A673 (cell line): ENCODE data around the gene ADAMTS6. TPM values are rescaled to one million over a fixed set of nuclear protein-coding genes. Genes with fewer than 3 reads are reported as not detected.

Source experiments
- BruUV-seq: library from RNA; stranded (reverse); fragments of 400-500 nt; replicated peaks from 2 replicates; lab custom pipeline; 2021; lab: Mats Ljungman, UMichigan
- CTCF ChIA-PET: fragments of 300-600 bp; sonication (Branson Sonifier 250); formaldehyde crosslinking; loops from one replicate; lab custom pipeline; 2022; ENCODE audit warnings: antibody characterized with exemption; lab: Charles Lee
- POLR2A ChIA-PET: fragments of 300-600 bp; sonication (Branson Sonifier 250); formaldehyde crosslinking; loops from one replicate; lab custom pipeline; 2022; ENCODE audit warnings: antibody characterized with exemption; ENCODE audit not compliant: low non-redundant PET; lab: Charles Lee
- DNase-seq: peaks from one replicate; pipeline ENCODE4 v3.0.0-alpha.2; 2015; ENCODE audit warnings: low spot score
- H3K27ac ChIP-seq: fragments of 200-600 bp; sonication (generic); 2 replicates; pipeline ENCODE4 v1.5.1; 2016; ENCODE audit warnings: mixed run types, low read depth, mild to moderate bottlenecking, mixed read lengths, antibody characterized with exemption, low read length; ENCODE audit not compliant: poor library complexity, severe bottlenecking
- H3K27me3 ChIP-seq: fragments of 200-600 bp; sonication (generic); replicated peaks from 2 replicates; pipeline ENCODE4 v1.6.1; 2017; ENCODE audit warnings: mixed run types, low read depth, mild to moderate bottlenecking, mixed read lengths, antibody characterized with exemption, low read length; ENCODE audit not compliant: insufficient read depth, poor library complexity
- H3K36me3 ChIP-seq: fragments of 200-600 bp; sonication (generic); 2 replicates; pipeline ENCODE4 v1.6.1; 2016; ENCODE audit warnings: mixed run types, mild to moderate bottlenecking, mixed read lengths, antibody characterized with exemption, low read length; ENCODE audit not compliant: insufficient read depth, poor library complexity, severe bottlenecking
- H3K4me1 ChIP-seq: fragments of 200-600 bp; sonication (generic); 2 replicates; pipeline ENCODE4 v1.6.1; 2017; ENCODE audit warnings: mixed run types, mild to moderate bottlenecking, mixed read lengths, antibody characterized with exemption, low read length; ENCODE audit not compliant: insufficient read depth, poor library complexity, severe bottlenecking
- H3K4me3 ChIP-seq: fragments of 200-600 bp; sonication (generic); 2 replicates; pipeline ENCODE4 v1.5.1; 2016; ENCODE audit warnings: low read depth, mixed run types, mild to moderate bottlenecking, mixed read lengths, low read length; ENCODE audit not compliant: poor library complexity, severe bottlenecking
- H3K9me3 ChIP-seq: fragments of 200-600 bp; sonication (generic); 2 replicates; pipeline ENCODE4 v1.6.1; 2016; ENCODE audit warnings: mixed run types, low read depth, mild to moderate bottlenecking, mixed read lengths, antibody characterized with exemption, low read length; ENCODE audit not compliant: poor library complexity, severe bottlenecking
- EZH2 ChIP-seq: fragments of 200-600 bp; sonication (generic); IDR thresholded peaks from 2 replicates; pipeline ENCODE4 v1.6.1; 2017; ENCODE audit warnings: borderline replicate concordance, low read depth, mild to moderate bottlenecking, mixed read lengths, antibody characterized with exemption, low read length; ENCODE audit not compliant: poor library complexity, severe bottlenecking
- intact Hi-C: fragments of 100-400 bp; cut with micrococcal nuclease; formaldehyde crosslinking; loops from one replicate; pipeline ENCODE4 v1.10.0; 2022; ENCODE audit not compliant: unreplicated experiment
- total RNA-seq: library from RNA; stranded (reverse); gene quantifications from 2 replicates; pipeline ENCODE4 v1.2.3, GENCODE V29; 2021
- TF ChIP-seq, protein P1 (sequence below): fragments of 300-800, 200-600 bp; sonication (generic); conservative IDR thresholded peaks from 2 replicates; pipeline ENCODE4 v1.5.1; 2017; ENCODE audit warnings: low read depth, mild to moderate bottlenecking, antibody characterized with exemption, low read length, moderate library complexity, mixed read lengths

ADAMTS6 gene
- total RNA-seq, 1 experiment from 2014 or later = 2.6 TPM

DNA sequence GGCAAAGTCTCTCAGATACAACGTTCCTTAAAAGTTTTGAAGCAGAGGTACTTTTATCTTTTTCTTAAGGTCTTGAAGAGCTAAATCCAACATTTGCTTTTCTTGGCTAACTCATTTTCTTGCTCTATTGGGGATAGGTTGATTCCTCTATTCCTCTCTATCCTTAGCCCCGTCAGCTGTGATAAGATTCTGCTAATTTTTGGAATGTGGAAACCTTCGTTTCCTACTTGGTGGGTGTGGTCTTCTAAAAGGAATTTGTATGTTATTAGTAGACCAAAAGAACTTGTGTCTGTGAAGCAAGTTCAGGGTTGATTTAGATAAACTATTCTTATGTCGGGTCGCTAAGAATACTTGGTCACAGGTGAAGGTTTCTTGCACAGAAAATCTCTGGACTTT lies 308.6 kb downstream of the ADAMTS6 start:
- Histone ChIP-seq H3K4me1 (no peaks in the 10 kb centered on the region), H3K9me3 (no peaks in the 10 kb centered on the region), H3K4me3 (no peak overlapping the region), H3K36me3 (no peaks in the 10 kb centered on the region), H3K27ac (no peak overlapping the region), H3K27me3 (no peaks in the 10 kb centered on the region)
- ChIA-PET CTCF (no interaction called here), POLR2A (no interaction called here)
- no peak for TF ChIP-seq EZH2
- TF ChIP-seq, protein P1, sequence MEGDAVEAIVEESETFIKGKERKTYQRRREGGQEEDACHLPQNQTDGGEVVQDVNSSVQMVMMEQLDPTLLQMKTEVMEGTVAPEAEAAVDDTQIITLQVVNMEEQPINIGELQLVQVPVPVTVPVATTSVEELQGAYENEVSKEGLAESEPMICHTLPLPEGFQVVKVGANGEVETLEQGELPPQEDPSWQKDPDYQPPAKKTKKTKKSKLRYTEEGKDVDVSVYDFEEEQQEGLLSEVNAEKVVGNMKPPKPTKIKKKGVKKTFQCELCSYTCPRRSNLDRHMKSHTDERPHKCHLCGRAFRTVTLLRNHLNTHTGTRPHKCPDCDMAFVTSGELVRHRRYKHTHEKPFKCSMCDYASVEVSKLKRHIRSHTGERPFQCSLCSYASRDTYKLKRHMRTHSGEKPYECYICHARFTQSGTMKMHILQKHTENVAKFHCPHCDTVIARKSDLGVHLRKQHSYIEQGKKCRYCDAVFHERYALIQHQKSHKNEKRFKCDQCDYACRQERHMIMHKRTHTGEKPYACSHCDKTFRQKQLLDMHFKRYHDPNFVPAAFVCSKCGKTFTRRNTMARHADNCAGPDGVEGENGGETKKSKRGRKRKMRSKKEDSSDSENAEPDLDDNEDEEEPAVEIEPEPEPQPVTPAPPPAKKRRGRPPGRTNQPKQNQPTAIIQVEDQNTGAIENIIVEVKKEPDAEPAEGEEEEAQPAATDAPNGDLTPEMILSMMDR = no peak
- intact Hi-C loops = no loop called here
- no peak for DNase-seq
- no TSS peak for BruUV-seq

DNA sequence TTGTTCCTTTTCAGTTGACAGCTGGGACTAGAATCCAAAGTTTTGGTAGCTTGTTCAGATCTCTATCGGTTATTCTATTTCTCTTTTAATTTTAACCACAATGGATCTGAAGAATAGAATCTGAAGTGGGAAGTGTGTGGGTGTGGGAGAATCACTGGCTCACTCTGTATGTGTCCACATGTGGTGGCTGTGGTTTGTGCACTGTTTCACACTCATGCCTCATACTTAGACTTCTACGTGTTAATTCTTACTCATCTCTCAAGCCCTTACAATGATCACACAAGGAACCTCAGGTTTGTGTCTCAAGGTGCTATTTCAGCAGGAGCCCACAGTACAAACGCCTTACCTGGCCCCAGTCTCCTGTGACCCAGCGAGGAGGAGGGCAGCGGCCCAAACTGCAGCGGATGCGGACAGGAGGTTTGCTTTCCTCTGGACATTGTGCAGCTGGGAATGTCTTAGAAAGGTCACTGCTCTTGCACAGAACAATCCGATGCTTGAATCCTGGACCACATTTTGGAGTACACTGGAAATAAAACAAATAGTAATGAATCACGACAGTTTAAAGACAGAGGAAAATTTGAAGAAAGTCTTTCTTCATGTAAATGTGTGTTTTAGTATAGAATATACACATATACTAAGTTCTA lies 309.1 kb downstream of the ADAMTS6 start:
- no peak for TF ChIP-seq EZH2
- TF ChIP-seq, protein P1 = no peak
- Histone ChIP-seq H3K36me3 (no peaks in the 10 kb centered on the region), H3K27ac (no peak overlapping the region), H3K9me3 (no peaks in the 10 kb centered on the region), H3K4me3 (no peak overlapping the region), H3K27me3 (no peaks in the 10 kb centered on the region), H3K4me1 (no peaks in the 10 kb centered on the region)
- CTCF ChIA-PET = interaction anchor here (0.7 kb wide), 1 partner anchor 19 kb away, joined by 6 read pairs; no protein-coding TSS in a partner anchor
- no TSS peak for BruUV-seq
- no peak for DNase-seq
- intact Hi-C loops = no loop called here
- POLR2A ChIA-PET = interaction anchor here (0.7 kb wide), 1 partner anchor 66 kb away, joined by 4 read pairs; no protein-coding TSS in a partner anchor

- Histone ChIP-seq H3K27me3 (no peaks in the 10 kb centered on the region), H3K4me1 (no peaks in the 10 kb centered on the region), H3K9me3 (no peaks in the 10 kb centered on the region), H3K4me3 (no peak overlapping the region), H3K27ac (no peak overlapping the region), H3K36me3 (no peaks in the 10 kb centered on the region)
- POLR2A ChIA-PET = no interaction called here
- CTCF ChIA-PET = no interaction called here
- no peak for DNase-seq
- BruUV-seq = no TSS peak
- intact Hi-C loops = no loop called here
- TF ChIP-seq, protein P1 = no peak
- no peak for TF ChIP-seq EZH2
These were observed 310.1 kb downstream of the ADAMTS6 start for GRCh38 chr5:65171645-65172044.
